Neural progenitor cell (in vitro differentiated cells): ENCODE measurements around the gene SPATA3.

ENCODE experiments used
- CTCF ChIP-seq: fragments of 200-600 bp; sonication (generic); IDR thresholded peaks from 2 replicates; pipeline ENCODE4 v1.5.1; 2017; ENCODE audit warnings: antibody characterized with exemption, mild to moderate bottlenecking
- EZH2 ChIP-seq: fragments of 200-600 bp; sonication (generic); IDR thresholded peaks from 2 replicates; pipeline ENCODE4 v1.6.1; 2017; ENCODE audit warnings: antibody characterized with exemption, mild to moderate bottlenecking, moderate library complexity
- EZH2phosphoT487 ChIP-seq: fragments of 200-600 bp; sonication (generic); IDR thresholded peaks from 2 replicates; pipeline ENCODE4 v1.6.1; 2017; ENCODE audit warnings: antibody characterized with exemption

- no peak for TF ChIP-seq EZH2phosphoT487
- no peak for TF ChIP-seq CTCF
- TF ChIP-seq EZH2, result no peak
Observed at GRCh38 chr2:230958820-230959756, 36.8 kb upstream of the SPATA3 start.
